HEK293T (cell line): ENCODE measurements around the gene PDE6C.

Source experiments
- CTCF ChIA-PET: fragments of 350-600 bp; formaldehyde crosslinking; extraction: SDS; loops from one replicate; lab custom pipeline; 2021; ENCODE audit warnings: antibody characterized with exemption, inconsistent platforms; lab: Yijun Ruan, JAX
- POLR2A ChIA-PET: fragments of 350-600 bp; formaldehyde crosslinking; extraction: SDS; loops from one replicate; lab custom pipeline; 2020; ENCODE audit warnings: antibody characterized with exemption, inconsistent platforms; lab: Yijun Ruan, JAX
- DNase-seq: peaks from one replicate; pipeline ENCODE4 v3.0.0; 2012; ENCODE audit warnings: mixed read lengths; ENCODE audit errors: extremely low spot score
- ARNT ChIP-seq: fragments of 450-650 bp; IDR thresholded peaks from 2 replicates; pipeline ENCODE4 v1.6.1; 2017; ENCODE audit warnings: mild to moderate bottlenecking
- BHLHE40 ChIP-seq: fragments of 450-650 bp; IDR thresholded peaks from 2 replicates; pipeline ENCODE4 v1.6.1; 2016; ENCODE audit warnings: mild to moderate bottlenecking, moderate library complexity, borderline replicate concordance
- CTBP1 ChIP-seq: fragments of 450-650 bp; IDR thresholded peaks from 2 replicates; pipeline ENCODE4 v1.6.1; 2016; ENCODE audit warnings: borderline replicate concordance
- ELF4 ChIP-seq: fragments of 450-650 bp; IDR thresholded peaks from 2 replicates; pipeline ENCODE4 v1.6.1; 2017; ENCODE audit warnings: antibody characterized with exemption
- FOXA1 ChIP-seq: fragments of 450-650 bp; IDR thresholded peaks from 2 replicates; pipeline ENCODE4 v1.6.1; 2016; ENCODE audit warnings: mild to moderate bottlenecking
- FOXK2 ChIP-seq: fragments of 450-650 bp; IDR thresholded peaks from 2 replicates; pipeline ENCODE4 v1.6.1; 2016; ENCODE audit warnings: mild to moderate bottlenecking
- FOXM1 ChIP-seq: fragments of 450-650 bp; IDR thresholded peaks from 2 replicates; pipeline ENCODE4 v1.6.1; 2017; ENCODE audit warnings: mild to moderate bottlenecking, borderline replicate concordance
- HDGF ChIP-seq: fragments of 450-650 bp; IDR thresholded peaks from 2 replicates; pipeline ENCODE4 v1.6.1; 2017; ENCODE audit warnings: antibody characterized with exemption, borderline replicate concordance
- L3MBTL2 ChIP-seq: fragments of 450-650 bp; conservative IDR thresholded peaks from 2 replicates; pipeline ENCODE4 v1.6.1; 2016; ENCODE audit warnings: mild to moderate bottlenecking
- LEF1 ChIP-seq: fragments of 450-650 bp; IDR thresholded peaks from 2 replicates; pipeline ENCODE4 v1.6.1; 2017; ENCODE audit warnings: mild to moderate bottlenecking, borderline replicate concordance
- NFRKB ChIP-seq: fragments of 450-650 bp; IDR thresholded peaks from 2 replicates; pipeline ENCODE4 v1.6.1; 2016; ENCODE audit warnings: mild to moderate bottlenecking, moderate library complexity
- PKNOX1 ChIP-seq: fragments of 450-650 bp; IDR thresholded peaks from 2 replicates; pipeline ENCODE4 v1.6.1; 2016
- SP1 ChIP-seq: fragments of 450-650 bp; IDR thresholded peaks from 2 replicates; pipeline ENCODE4 v1.6.1; 2017
- SUZ12 ChIP-seq: fragments of 450-650 bp; IDR thresholded peaks from 2 replicates; pipeline ENCODE4 v1.6.1; 2016; ENCODE audit warnings: mild to moderate bottlenecking
- TARDBP ChIP-seq: fragments of 450-650 bp; IDR thresholded peaks from 2 replicates; pipeline ENCODE4 v1.6.1; 2016
- ZNF384 ChIP-seq: fragments of 450-650 bp; IDR thresholded peaks from 2 replicates; pipeline ENCODE4 v1.6.1; 2016

Gene PDE6C

DNA sequence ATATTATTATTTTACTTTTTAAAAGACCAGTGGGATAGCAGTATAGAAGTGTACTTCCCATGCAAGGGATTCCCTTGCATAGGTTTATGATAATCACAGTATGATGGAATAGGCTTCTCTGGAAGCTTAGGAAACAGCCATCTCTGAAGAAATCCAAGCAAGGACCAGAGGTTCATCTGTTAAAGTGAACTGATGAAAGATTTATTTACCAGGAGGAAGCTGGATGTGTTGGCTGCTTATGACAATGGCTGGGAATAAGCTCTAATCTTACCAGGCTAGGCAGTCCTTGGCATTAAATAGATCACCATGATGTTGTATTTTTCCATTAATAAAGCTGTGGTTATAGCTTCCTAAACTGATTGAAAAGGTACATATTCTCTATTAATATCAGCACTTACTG lies 58.0 kb downstream of the PDE6C start:
- POLR2A ChIA-PET, result no interaction called here
- no peak for TF ChIP-seq BHLHE40
- CTCF ChIA-PET, result no interaction called here
- DNase-seq, result no peak

GRCh38 chr10:93671042-93671441 lies 58.7 kb downstream of the PDE6C start:
- TF ChIP-seq HDGF (no peak), PKNOX1 (no peak), FOXK2 (no peak), ELF4 (no peak), FOXA1 (no peak), ZNF384 (no peak), NFRKB (no peak), SP1 (no peak), L3MBTL2 (no peak), BHLHE40 (no peak), CTBP1 (no peak), ARNT (no peak), FOXM1 (no peak)
- ChIA-PET CTCF (no interaction called here), POLR2A (no interaction called here)
- DNase-seq, result no peak

- ChIA-PET CTCF (no interaction called here), POLR2A (no interaction called here)
- no peak for TF ChIP-seq ELF4
- TF ChIP-seq TARDBP, result no peak
- no peak for TF ChIP-seq ZNF384
- TF ChIP-seq CTBP1, result no peak
- TF ChIP-seq L3MBTL2, result no peak
- TF ChIP-seq SUZ12, result no peak
- no peak for TF ChIP-seq FOXA1
- TF ChIP-seq LEF1, result no peak
- TF ChIP-seq BHLHE40, result no peak
- TF ChIP-seq HDGF, result no peak
- TF ChIP-seq PKNOX1, result no peak
- TF ChIP-seq SP1, result no peak
- TF ChIP-seq NFRKB, result no peak
- no peak for DNase-seq
Measured at GRCh38 chr10:93672022-93672678, 59.8 kb downstream of the PDE6C start.

DNA sequence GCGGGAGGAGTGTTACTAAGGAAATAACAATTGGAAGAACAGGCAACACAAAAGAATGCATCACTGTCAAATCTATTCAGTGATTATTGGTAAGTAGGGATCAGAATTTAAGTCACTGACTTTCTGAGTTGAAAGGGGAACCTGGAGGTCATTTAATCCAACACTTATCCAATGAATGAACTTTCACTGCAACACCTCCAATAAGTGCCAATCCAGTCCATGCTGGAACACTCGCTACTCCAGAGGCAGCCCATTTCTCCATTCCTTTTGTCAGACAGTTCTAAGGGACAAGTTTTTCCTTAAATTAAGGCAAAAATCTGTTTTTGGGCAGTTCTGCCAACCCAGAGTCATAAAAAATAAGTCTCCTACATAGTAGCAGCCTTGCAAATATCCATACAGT lies 60.6 kb downstream of the PDE6C start:
- CTCF ChIA-PET, result no interaction called here
- POLR2A ChIA-PET, result no interaction called here

DNA sequence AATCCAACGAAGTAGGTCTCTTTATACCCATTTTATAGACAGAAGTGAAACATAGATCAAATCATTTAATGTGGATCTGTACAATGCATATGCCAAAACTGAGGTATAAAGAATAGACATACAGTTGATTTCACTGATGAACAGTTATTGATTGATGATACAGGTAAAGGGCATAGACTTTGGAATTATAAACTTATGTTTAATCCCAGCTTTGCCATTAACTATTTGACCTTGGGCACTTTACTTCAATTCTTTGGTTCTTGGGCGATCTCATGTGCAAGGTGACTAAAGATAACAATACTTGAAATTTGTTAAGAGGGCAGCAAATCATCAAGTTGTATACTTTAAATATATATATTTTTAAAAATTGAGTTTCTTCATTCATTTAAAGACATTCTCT lies 61.5 kb downstream of the PDE6C start:
- DNase-seq, result no peak
- CTCF ChIA-PET, result no interaction called here
- POLR2A ChIA-PET, result no interaction called here
- TF ChIP-seq ARNT (no peak), CTBP1 (no peak), L3MBTL2 (no peak)

More for the DNA sequence above, 60.6 kb downstream of the PDE6C start:
- no peak for DNase-seq
- no peak for TF ChIP-seq ARNT
- no peak for TF ChIP-seq PKNOX1

DNA sequence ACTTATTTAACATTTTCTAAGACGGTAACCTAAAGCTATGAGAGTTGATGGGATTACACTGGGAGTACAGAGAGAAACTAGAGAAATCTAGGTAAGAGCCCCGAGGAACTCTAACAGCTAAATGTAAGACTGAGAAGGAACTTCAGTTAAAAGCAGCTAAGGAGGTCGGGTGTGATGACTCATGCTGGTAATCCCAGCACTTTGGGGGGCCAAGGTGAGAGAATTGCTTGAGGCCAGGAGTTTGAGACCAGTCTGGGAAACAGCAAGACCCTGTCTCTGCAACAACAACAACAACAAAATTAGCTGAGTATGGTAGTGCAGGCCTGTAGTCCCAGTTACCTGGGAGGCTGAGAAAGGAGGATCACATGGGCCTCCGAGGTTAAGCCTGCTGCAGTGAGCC lies 66.0 kb downstream of the PDE6C start:
- no peak for DNase-seq
- CTCF ChIA-PET, result interaction anchor here (0.6 to 1.2 kb wide), 2 partner anchors 28 to 124 kb away, joined by 5 read pairs; no protein-coding TSS in a partner anchor
- TF ChIP-seq TARDBP (no peak), BHLHE40 (no peak), ELF4 (no peak), LEF1 (no peak), FOXM1 (no peak), L3MBTL2 (no peak)
- POLR2A ChIA-PET, result interaction anchor here (1.3 to 2.9 kb wide), 2 partner anchors 24 to 124 kb away, joined by 4 to 8 read pairs; partner anchors contain the start of gene FRA10AC1

GRCh38 chr10:93678805-93679587 lies 66.7 kb downstream of the PDE6C start:
- no peak for DNase-seq
- ChIA-PET POLR2A (interaction anchor here (1.3 to 2.9 kb wide), 2 partner anchors 24 to 124 kb away, joined by 4 to 8 read pairs; partner anchors contain the start of gene FRA10AC1), CTCF (interaction anchor here (0.6 to 1.2 kb wide), 3 partner anchors 28 to 817 kb away, joined by 3 to 5 read pairs (median 5); no protein-coding TSS in a partner anchor)
- TF ChIP-seq ELF4, result no peak
- no peak for TF ChIP-seq SP1
- TF ChIP-seq ZNF384, result no peak
- TF ChIP-seq LEF1, result no peak
- TF ChIP-seq L3MBTL2, result no peak
- TF ChIP-seq FOXK2, result no peak
- TF ChIP-seq TARDBP, result no peak
- TF ChIP-seq SUZ12, result no peak
- no peak for TF ChIP-seq PKNOX1
- no peak for TF ChIP-seq CTBP1
- TF ChIP-seq BHLHE40, result no peak
- no peak for TF ChIP-seq NFRKB
- TF ChIP-seq FOXA1, result no peak
